DND-41 (cell line): ENCODE data around the gene FGA.
A peak's percentile ranks its signal among the peaks of the same experiment; 100 is the strongest.

ENCODE experiments used
- ATAC-seq: fragments of 200-7000 bp; cut with Tn5 transposase; 3 replicates; pipeline ENCODE4 v1.9.1; 2021; ENCODE audit warnings: low read depth; ENCODE audit not compliant: insufficient read depth
- DNase-seq: peaks from one replicate; pipeline ENCODE4 v3.0.0-alpha.2; 2020
- H2AFZ ChIP-seq: 2 replicates; pipeline ENCODE4 v1.6.0; 2012; ENCODE audit warnings: low read depth, low read length
- H3K27ac ChIP-seq: 2 replicates; pipeline ENCODE4 v1.5.1; 2012; ENCODE audit warnings: low read length, inconsistent platforms
- H3K27me3 ChIP-seq: fragments of 200-600 bp; sonication (generic); 2 replicates; pipeline ENCODE4 v1.6.0; 2012; ENCODE audit warnings: low read length, mild to moderate bottlenecking, inconsistent platforms; ENCODE audit not compliant: insufficient read depth, poor library complexity
- H3K36me3 ChIP-seq: 2 replicates; pipeline ENCODE4 v1.5.1; 2012; ENCODE audit warnings: low read length, inconsistent platforms; ENCODE audit not compliant: insufficient read depth
- H3K4me1 ChIP-seq: 2 replicates; pipeline ENCODE4 v1.5.1; 2012; ENCODE audit warnings: mild to moderate bottlenecking, low read length; ENCODE audit not compliant: insufficient read depth
- H3K4me2 ChIP-seq: 2 replicates; pipeline ENCODE4 v1.6.0; 2012; ENCODE audit warnings: mild to moderate bottlenecking, moderate library complexity, low read length, inconsistent platforms; ENCODE audit not compliant: insufficient read depth
- H3K4me3 ChIP-seq, 2 experiments: fragments of 200-600 bp in 1 of 2; shearing (Covaris generic) in 1 of 2; 2 replicates each; pipeline ENCODE4 v1.5.1; 2012 to 2016; ENCODE audit warnings: inconsistent platforms in 2 of 2, low read length in 2 of 2, mild to moderate bottlenecking in 2 of 2, low read depth in 1 of 2, moderate library complexity in 1 of 2
- H3K79me2 ChIP-seq: 2 replicates; pipeline ENCODE4 v1.6.0; 2012; ENCODE audit warnings: low read length, inconsistent platforms; ENCODE audit not compliant: insufficient read depth
- H3K9ac ChIP-seq: 2 replicates; pipeline ENCODE4 v1.6.0; 2012; ENCODE audit warnings: low read depth, mild to moderate bottlenecking, inconsistent platforms, low read length, moderate library complexity
- H3K9me3 ChIP-seq: 2 replicates; pipeline ENCODE4 v1.5.1; 2012; ENCODE audit warnings: low read length, moderate library complexity, mild to moderate bottlenecking, inconsistent platforms; ENCODE audit not compliant: insufficient read depth, severe bottlenecking
- H4K20me1 ChIP-seq: 2 replicates; pipeline ENCODE4 v1.6.0; 2012; ENCODE audit warnings: low read length; ENCODE audit not compliant: insufficient read depth
- EZH2 ChIP-seq: IDR thresholded peaks from 3 replicates; pipeline ENCODE4 v1.6.1; 2012; ENCODE audit warnings: borderline replicate concordance, low read depth, mild to moderate bottlenecking, moderate library complexity, low read length, inconsistent platforms; ENCODE audit not compliant: severe bottlenecking
- TF ChIP-seq, protein P1 (sequence below): IDR thresholded peaks from 2 replicates; pipeline ENCODE4 v1.5.1; 2012; ENCODE audit warnings: borderline replicate concordance, low read length, moderate library complexity, mild to moderate bottlenecking; ENCODE audit not compliant: poor library complexity, severe bottlenecking; ENCODE audit errors: extremely low read depth

FGA gene

DNA sequence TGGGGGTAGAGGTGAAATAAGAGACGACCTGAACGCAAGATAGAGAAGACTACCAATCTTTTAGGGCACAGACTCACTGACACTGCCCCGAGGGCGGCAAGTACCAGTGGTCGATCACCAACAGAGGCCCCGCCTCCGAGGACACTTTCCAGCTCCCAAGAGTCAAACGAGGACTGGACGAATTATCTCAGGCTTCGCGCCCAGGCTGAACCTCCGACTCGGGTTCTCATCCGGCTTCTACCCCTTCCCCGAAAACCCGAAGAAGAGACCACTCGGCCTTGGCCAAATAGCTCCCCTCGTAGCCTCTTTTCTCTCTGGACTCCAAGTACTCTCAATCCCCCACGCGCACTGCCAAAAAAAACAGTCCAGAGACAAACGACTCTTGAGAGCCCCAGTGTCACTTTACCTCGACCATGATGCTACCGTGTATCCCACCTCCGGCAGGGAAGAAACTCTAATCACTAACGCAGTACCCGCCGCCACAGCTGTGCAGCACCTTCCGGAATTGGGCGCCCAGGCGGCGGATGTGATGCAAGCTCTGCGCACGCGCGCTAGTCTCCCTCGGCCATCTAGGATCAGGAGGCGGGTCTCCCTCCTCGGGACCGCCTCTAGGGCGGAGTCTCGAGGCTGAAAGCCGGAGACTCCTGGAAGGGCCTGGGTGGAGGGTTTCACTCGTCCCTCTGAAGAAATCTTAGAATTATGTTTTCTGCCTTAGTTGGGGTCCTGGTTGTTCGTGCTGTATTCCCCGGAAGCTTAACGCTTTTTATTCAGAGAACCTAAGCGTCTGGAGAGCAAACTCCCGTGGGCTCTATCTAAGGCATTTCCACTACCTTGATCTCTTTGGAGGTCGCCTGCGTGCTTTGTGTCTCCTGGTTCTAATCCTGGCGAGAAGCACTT, 40.4 kb downstream of the FGA start, which contains the start of gene PLRG1:
Gene PLRG1, minus strand, starts transcription at position 507 of the 897 bp plus-strand sequence. Its CDS starts 92 bp downstream, at position 415.
- Histone ChIP-seq H3K4me3 (peak within 1 kb of the TSS; percentile 79 to 87), H3K36me3 (peaks cover 26% of the 10 kb centered on the region), H3K4me1 (peaks cover 20% of the 10 kb centered on the region), H3K79me2 (peaks cover 30% of the 10 kb centered on the region), H3K27ac (peak within 1 kb of the TSS; percentile 74), H2AFZ (peak within 1 kb of the TSS; percentile 86), H4K20me1 (peaks cover 6% of the 10 kb centered on the region; the same call in 1 of the 2 replicates), H3K9ac (peak within 1 kb of the TSS; percentile 72), H3K9me3 (no peaks in the 10 kb centered on the region), H3K27me3 (peaks cover 1% of the 10 kb centered on the region), H3K4me2 (peak within 1 kb of the TSS; percentile 86)
- ATAC-seq = peak; percentile 95
- TF ChIP-seq, protein P1, sequence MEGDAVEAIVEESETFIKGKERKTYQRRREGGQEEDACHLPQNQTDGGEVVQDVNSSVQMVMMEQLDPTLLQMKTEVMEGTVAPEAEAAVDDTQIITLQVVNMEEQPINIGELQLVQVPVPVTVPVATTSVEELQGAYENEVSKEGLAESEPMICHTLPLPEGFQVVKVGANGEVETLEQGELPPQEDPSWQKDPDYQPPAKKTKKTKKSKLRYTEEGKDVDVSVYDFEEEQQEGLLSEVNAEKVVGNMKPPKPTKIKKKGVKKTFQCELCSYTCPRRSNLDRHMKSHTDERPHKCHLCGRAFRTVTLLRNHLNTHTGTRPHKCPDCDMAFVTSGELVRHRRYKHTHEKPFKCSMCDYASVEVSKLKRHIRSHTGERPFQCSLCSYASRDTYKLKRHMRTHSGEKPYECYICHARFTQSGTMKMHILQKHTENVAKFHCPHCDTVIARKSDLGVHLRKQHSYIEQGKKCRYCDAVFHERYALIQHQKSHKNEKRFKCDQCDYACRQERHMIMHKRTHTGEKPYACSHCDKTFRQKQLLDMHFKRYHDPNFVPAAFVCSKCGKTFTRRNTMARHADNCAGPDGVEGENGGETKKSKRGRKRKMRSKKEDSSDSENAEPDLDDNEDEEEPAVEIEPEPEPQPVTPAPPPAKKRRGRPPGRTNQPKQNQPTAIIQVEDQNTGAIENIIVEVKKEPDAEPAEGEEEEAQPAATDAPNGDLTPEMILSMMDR = peak; percentile 13
- no peak for TF ChIP-seq EZH2
- DNase-seq = peak; percentile 96

DNA sequence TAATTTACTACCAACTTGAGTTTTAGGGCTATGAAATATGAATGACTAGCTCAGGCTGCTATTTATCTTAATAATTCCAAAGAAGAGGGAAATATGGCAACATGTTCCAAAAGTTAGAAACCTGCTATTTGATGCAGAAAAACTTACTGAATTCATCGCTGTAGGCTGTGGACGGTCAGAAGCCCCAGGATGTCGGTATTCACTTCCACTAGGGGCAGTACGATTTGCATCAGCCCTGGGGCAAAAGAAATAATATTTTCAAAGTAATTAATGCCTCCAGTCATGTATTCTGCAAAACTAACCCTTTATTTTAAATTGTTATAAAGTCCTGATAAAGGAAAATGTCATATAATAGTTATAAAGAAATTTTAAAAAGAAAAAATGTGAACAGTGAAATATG, 44.9 kb downstream of the FGA start:
- DNase-seq (no peak), ATAC-seq (no peak)
- H3K36me3 ChIP-seq = peaks cover 70% of the 10 kb centered on the region
- peaks cover 30% of the 10 kb centered on the region for H3K79me2 ChIP-seq
- peaks cover 16% of the 10 kb centered on the region for H3K4me1 ChIP-seq
- no peaks in the 10 kb centered on the region for H3K27me3 ChIP-seq
- H3K4me2 ChIP-seq = no peak overlapping the region
- H3K9ac ChIP-seq = no peak overlapping the region
- H3K4me3 ChIP-seq = no peak overlapping the region
- H3K27ac ChIP-seq = no peak overlapping the region
- H4K20me1 ChIP-seq = peaks cover 6% of the 10 kb centered on the region; the same call in 1 of the 2 replicates
- no peaks in the 10 kb centered on the region for H3K9me3 ChIP-seq
- H2AFZ ChIP-seq = no peak overlapping the region
- TF ChIP-seq EZH2 = no peak
- TF ChIP-seq, protein P1 = peak; percentile 18

DNA sequence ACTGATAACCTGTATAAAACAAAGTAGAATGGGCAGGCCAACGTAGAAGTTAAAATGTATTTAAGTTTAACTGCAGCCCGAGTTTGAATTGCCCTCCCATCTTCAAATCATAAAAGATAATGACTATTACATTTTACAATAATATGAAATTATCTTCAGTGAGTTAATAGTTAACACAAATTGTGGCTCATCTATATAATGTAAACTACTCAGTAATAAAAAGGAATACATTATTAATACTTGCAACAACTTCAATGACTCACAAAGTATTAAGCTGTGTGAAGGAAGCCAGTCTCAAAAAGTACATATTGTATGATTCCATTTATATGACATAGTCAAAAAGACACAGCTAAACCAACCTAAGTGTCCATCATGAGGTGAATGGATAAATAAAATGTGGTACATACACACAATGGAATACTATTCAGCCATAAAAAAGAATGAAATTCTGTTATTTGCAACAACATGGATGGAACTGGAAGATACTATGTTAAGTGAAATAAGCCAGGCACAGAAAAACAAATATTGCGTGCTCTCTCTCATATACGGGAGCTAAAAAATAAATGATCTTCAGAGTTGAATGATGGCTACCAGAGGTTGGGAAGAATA, 48.2 kb downstream of the FGA start:
- Histone ChIP-seq H3K36me3 (peaks cover 97% of the 10 kb centered on the region), H3K27me3 (no peaks in the 10 kb centered on the region), H3K79me2 (0 out of 2 replicates have a peak, but pooled peaks cover 3% of the 10 kb centered on the region), H2AFZ (no peak overlapping the region), H3K9me3 (no peaks in the 10 kb centered on the region), H4K20me1 (no peaks in the 10 kb centered on the region), H3K27ac (no peak overlapping the region), H3K4me2 (no peak overlapping the region), H3K9ac (no peak overlapping the region), H3K4me3 (no peak overlapping the region), H3K4me1 (no peaks in the 10 kb centered on the region)
- no peak for TF ChIP-seq EZH2
- TF ChIP-seq, protein P1 = no peak
- no peak for ATAC-seq
- no peak for DNase-seq
